8988T (cell line): Measurements from ENCODE around the gene ZNF879.

Experiments
- DNase-seq: peaks from one replicate; pipeline ENCODE4 v3.0.0; 2011

ZNF879 gene

GRCh38 chr5:179033004-179033580 is 9.5 kb downstream of the ZNF879 start:
- DNase-seq, result no peak

- no peak for DNase-seq
Observed at GRCh38 chr5:179044765-179045164, 21.2 kb downstream of the ZNF879 start.

GRCh38 chr5:179051784-179052183 is 28.2 kb downstream of the ZNF879 start:
- no peak for DNase-seq

- no peak for DNase-seq
Observed at GRCh38 chr5:179054036-179054785, 30.6 kb downstream of the ZNF879 start.

- DNase-seq, result no peak
Observed at GRCh38 chr5:179054876-179055275, 31.3 kb downstream of the ZNF879 start.

GRCh38 chr5:179055436-179055835 is 31.8 kb downstream of the ZNF879 start:
- DNase-seq, result no peak

GRCh38 chr5:179055841-179056240 is 32.2 kb downstream of the ZNF879 start:
- DNase-seq, result no peak

GRCh38 chr5:179060116-179061008 is 36.8 kb downstream of the ZNF879 start, which contains the start of gene ZNF354C:
Gene ZNF354C, plus strand, starts transcription at chr5:179060373. Its CDS starts 1,696 bp downstream, at chr5:179062069.
- DNase-seq, result peak; percentile 95

GRCh38 chr5:179061025-179061424 is 37.4 kb downstream of the ZNF879 start:
- no peak for DNase-seq

GRCh38 chr5:179065703-179066102 is 42.1 kb downstream of the ZNF879 start:
- no peak for DNase-seq

GRCh38 chr5:179079165-179079987 is 55.8 kb downstream of the ZNF879 start:
- no peak for DNase-seq

- DNase-seq, result no peak
Observed at GRCh38 chr5:179080724-179081123, 57.1 kb downstream of the ZNF879 start.
